ENCODE measurements around the gene LAMA2.

- TF ChIP-seq POLR2A (IDR thresholded peaks at IDR 0.05; ENCODE audit: borderline replicate concordance, extremely low read depth, insufficient read depth, insufficient read length): no peak
- no peak for TF ChIP-seq POLR2AphosphoS5 (IDR thresholded peaks at IDR 0.05; ENCODE audit: low read depth, low read length)
- TF ChIP-seq EZH2 (IDR thresholded peaks at IDR 0.05): no peak
- TF ChIP-seq, protein P1, sequence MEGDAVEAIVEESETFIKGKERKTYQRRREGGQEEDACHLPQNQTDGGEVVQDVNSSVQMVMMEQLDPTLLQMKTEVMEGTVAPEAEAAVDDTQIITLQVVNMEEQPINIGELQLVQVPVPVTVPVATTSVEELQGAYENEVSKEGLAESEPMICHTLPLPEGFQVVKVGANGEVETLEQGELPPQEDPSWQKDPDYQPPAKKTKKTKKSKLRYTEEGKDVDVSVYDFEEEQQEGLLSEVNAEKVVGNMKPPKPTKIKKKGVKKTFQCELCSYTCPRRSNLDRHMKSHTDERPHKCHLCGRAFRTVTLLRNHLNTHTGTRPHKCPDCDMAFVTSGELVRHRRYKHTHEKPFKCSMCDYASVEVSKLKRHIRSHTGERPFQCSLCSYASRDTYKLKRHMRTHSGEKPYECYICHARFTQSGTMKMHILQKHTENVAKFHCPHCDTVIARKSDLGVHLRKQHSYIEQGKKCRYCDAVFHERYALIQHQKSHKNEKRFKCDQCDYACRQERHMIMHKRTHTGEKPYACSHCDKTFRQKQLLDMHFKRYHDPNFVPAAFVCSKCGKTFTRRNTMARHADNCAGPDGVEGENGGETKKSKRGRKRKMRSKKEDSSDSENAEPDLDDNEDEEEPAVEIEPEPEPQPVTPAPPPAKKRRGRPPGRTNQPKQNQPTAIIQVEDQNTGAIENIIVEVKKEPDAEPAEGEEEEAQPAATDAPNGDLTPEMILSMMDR (IDR thresholded peaks at IDR 0.05 in 2 of 3, conservative IDR thresholded peaks at IDR 0.05 in 1 of 3; ENCODE audit: borderline replicate concordance in 1 of 3, insufficient read depth in 1 of 3, low read depth in 2 of 3, low read length in 2 of 3): no peak
Measured at GRCh38 chr6:129252377-129253071, 369.6 kb downstream of the LAMA2 start.
